Fibroblast of gingiva (primary cell): Measurements from ENCODE around the gene ACAN.

ENCODE experiments used
- DNase-seq: peaks from one replicate; pipeline ENCODE4 v3.0.0-alpha.2; 2011; ENCODE audit warnings: low read depth

ACAN gene

DNA sequence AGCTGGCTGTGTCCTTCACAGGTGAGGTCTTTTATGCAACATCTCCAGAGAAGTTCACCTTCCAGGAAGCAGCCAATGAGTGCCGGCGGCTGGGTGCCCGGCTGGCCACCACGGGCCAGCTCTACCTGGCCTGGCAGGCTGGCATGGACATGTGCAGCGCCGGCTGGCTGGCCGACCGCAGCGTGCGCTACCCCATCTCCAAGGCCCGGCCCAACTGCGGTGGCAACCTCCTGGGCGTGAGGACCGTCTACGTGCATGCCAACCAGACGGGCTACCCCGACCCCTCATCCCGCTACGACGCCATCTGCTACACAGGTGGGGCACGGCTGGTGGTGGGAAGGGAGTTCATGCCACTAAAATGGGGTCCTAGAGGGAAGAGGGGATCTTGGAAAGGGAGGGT lies 40.1 kb downstream of the ACAN start:
- DNase-seq, result no peak

DNA sequence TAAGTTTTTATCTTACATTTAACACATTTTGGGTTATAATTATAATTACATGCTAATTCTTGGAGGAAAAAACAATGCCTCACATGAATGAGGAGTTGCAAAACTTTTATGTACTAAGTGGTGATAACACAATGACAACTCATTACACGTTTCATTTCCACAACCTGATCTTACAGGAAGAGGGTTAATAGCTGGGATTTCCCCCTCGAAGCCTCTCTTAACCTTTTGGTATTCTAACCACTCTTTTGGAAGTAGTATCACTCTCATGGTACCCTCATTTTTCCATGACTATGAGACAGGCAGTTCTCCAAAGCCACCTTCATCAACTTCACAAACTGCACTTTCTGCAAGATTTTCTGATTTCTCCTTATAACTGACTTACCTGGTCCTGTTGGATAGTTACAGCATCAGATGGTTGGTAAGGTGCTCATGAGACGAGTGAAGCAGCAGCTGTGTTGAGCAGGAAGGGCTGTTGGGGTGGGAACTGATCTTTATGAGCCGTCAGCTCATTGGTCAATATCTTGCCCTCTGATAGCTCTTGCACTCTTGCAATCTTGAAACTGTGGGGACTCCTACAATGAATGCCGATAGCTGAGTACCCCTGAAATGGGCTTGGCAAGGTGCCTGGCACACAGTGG lies 41.6 kb downstream of the ACAN start:
- no peak for DNase-seq

DNA sequence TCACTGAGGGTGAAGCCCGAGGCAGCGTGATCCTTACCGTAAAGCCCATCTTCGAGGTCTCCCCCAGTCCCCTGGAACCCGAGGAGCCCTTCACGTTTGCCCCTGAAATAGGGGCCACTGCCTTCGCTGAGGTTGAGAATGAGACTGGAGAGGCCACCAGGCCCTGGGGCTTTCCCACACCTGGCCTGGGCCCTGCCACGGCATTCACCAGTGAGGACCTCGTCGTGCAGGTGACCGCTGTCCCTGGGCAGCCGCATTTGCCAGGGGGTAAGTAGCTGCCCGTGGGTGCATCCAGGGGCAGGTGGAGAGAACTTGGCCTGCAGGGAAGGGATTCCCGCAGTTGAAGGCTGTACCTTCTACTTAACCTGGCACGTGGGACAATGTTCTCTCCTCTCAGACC lies 42.4 kb downstream of the ACAN start:
- DNase-seq, result no peak

DNA sequence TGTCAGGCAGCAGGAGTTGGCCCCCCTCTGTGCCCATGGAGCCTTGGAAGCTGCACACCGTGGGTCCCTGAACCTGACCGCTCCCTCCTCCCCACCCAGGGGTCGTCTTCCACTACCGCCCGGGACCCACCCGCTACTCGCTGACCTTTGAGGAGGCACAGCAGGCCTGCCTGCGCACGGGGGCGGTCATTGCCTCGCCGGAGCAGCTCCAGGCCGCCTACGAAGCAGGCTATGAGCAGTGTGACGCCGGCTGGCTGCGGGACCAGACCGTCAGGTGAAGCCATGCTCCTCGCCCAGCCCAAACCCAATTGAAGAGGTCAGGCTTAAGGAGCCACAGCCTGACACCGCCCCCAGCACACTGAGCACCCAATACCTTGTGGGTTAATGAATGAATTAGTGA lies 43.9 kb downstream of the ACAN start:
- DNase-seq, result no peak

DNA sequence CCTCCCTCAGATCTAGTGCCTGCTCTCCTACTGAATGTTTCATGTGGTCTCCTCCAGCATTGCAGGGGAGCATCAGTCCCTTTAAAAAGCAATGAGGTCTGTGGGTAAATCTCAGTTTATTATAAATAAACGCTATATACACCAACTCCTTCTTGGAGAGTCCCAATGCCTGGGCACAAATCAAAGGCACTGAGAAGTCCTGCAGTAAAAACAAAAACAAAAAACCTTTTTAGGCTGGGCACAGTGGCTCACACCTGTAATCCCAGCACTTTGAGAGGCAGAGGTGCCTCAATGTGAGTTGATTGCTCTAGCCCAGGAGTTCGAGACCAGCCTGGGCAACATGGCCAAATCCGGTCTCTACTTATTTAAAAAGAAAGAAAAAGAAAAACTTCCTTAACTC lies 45.0 kb downstream of the ACAN start:
- DNase-seq, result no peak

DNA sequence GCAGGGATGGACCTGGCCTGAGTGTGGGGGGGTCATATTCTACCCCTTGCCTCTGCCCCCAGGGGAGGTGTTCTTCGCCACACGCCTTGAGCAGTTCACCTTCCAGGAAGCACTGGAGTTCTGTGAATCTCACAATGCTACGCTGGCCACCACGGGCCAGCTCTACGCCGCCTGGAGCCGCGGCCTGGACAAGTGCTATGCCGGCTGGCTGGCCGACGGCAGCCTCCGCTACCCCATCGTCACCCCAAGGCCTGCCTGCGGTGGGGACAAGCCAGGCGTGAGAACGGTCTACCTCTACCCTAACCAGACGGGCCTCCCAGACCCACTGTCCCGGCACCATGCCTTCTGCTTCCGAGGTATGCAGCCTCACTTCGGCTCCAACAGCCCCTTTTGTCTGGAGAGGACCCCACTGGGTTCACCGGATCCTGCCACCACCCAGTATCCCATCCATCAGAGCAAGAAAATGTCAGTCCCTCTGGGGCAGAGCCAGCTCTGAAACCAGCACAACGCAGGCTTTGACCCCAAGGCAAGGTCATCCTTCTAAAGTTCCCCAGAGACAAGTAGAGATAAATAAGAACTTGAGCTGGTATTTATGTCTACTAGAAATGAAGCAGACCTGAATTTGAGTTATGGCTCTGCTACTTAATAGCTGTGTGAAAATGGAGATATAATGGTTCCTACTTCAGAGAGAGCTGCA lies 46.3 kb downstream of the ACAN start:
- DNase-seq, result no peak

DNA sequence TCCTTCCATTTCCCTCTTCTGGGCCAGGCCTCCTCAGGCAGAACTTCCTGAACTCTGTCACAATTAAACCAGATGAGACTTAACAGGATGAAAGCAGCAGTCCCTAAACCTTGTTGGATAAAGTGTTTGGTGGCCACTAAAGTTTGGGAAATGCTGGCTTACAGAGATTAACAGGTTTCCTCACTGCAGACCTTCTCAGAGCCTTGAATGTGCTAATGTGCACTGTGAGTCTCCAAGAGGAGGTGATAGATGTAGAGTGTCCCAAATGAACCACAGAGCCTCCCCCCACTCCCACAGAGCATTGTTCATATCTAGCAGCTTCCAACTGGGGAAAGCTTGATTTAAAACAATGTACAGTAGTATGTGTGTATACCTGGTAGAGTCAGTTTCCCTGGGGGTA lies 49.2 kb downstream of the ACAN start:
- DNase-seq, result no peak

DNA sequence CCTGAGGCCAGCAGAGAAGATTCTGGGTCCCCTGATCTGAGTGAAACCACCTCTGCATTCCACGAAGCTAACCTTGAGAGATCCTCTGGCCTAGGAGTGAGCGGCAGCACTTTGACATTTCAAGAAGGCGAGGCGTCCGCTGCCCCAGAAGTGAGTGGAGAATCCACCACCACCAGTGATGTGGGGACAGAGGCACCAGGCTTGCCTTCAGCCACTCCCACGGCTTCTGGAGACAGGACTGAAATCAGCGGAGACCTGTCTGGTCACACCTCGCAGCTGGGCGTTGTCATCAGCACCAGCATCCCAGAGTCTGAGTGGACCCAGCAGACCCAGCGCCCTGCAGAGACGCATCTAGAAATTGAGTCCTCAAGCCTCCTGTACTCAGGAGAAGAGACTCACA lies 55.7 kb downstream of the ACAN start:
- DNase-seq, result no peak

DNA sequence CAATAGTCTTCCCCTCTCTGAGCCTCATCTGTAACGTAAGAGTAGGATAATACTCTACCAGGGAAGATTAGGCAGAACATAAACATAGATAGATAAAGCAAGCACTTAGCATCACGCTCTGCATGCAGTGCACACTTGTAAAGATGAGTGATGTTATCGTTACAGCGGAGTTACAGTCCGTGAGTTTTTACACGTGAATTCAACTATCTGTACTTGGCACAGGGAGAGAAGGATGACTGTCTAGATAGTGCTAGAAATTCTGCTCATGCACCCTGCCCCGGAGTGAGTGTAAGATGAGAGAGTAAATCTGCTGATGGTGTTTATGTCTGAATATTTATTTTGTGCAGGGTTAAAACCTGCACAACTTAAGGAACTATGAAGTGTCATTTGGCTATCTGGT lies 56.3 kb downstream of the ACAN start:
- DNase-seq, result no peak

DNA sequence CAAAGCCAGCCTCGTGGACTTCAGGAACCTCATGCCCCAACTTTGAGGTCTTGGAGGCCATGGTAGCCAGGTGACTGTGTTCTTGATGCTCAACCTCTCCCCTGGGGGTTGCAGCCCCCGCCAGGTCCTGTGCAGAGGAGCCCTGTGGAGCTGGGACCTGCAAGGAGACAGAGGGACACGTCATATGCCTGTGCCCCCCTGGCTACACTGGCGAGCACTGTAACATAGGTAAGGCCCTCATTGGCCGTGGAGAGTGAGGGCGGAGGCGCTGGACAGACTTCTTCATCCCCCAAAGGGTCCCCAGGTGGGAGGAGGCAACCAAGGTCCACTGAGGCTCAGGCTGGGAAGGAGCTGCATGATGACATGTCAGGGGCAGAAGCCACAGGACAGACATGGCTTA lies 57.0 kb downstream of the ACAN start:
- no peak for DNase-seq

DNA sequence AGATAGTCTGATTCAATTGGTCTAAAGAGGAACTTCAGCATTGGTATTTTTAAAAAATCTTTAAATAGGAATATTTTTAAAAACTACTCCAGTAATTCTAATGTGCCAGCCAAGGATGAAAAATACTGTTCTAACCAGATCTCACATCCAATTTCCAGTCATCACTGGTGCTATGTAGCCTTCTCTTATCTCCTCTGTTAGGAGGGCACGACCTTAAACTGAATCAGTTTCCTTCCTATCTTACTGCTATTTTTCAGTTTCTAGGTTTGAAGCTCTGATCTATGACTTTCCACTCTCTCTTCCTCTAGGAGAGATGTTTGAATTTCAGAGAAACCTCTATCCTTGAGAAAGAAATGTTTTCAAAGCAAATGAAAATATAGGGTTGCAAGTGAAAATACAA lies 60.2 kb downstream of the ACAN start:
- DNase-seq, result no peak

DNA sequence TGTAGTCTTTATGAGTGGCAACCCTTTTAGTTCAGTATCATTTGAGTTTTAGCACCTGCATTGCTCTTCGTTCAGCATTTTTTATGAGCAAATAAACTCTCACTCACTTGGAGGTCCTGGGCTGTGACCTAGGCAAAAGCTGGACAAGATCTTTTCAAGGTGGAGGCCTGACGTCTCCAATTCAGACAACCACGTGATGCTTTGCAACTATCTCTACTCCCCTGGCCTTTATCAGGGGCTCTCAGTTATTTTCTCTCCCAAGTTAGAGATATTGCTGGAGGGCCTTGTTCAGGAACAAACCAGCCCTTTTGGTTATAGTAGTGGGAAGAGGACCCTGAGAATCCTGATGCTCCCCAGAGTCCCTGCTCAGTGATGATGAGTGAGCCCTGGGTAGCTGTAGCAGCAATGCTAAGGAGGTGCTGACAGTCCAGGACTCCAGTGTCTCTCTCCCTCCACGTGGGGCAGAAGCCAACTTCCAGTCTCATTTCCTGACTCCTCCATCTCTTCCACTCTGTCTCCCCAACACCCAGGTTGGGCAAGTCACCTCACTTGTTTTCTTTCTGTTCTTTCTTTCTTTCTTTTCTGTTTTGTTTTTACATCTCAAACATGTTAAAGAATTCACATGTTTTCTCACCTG lies 61.7 kb downstream of the ACAN start:
- no peak for DNase-seq

DNA sequence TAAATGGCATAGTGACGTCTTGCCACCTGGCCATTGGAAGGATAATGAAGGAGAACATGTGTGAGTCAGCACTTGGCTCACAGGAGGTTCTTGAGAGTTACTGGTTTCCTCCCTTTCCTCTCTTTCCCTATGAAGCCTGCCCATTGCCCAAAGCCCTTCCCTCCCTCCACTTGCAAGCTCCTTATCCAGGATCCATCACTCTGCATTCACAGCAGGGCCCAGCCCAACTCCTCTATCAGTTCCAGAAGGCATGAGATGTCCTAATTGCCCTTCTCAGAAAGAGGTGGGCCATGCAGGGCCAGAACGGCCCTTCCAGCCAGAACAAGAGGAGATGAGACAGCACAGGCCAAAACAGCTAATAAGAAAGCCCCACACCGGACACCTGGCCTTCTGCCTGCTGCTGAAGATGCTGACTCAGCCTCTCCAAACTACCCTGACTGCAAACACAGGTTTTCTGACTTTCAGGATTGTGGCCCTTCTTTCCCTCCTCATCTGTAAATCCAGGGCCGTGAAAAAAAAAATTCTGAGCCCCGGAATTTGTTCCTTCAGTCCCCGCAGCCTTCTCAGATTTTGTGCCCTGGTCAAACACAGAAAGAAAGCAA lies 62.4 kb downstream of the ACAN start:
- no peak for DNase-seq

DNA sequence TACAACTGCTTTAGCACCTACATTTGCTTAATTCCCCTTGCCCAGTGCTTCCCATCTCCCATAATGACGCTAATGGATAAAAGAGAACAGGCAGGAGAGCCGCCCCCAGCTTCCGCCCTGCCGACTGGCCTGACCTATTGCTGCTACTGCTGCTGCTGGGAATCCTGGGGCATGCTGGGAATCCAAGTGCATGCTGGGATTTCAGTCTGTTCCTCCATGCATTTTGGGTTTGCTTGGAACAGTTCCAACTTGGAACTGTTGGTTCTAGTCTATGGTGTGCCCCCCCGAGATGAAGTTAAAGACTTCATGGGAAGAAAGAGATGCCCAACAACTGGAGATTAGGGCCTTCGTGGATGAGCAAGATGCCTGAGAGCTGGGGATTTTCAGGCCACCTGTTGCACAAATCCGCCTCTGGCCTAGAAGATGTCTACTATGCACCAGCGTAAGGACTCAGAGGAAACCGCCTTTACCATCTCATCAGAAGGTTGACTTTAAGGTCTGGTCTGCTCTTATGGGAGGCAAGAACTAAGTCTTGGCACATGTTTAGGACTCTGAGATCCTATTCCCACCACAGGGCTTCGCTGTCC lies 63.2 kb downstream of the ACAN start:
- DNase-seq, result no peak

DNA sequence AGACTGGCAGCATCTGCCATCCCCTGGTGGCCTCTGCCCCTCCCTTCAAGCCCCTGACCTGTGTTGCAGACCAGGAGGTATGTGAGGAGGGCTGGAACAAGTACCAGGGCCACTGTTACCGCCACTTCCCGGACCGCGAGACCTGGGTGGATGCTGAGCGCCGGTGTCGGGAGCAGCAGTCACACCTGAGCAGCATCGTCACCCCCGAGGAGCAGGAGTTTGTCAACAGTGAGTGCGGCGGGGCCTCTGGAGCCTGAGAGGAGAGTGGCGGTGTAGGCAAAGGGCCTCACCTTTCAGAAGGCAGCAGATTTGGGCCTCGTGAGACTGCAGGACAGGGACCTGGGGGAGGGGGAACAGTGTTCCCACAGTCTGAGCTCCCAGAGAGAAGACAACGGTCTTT lies 68.1 kb downstream of the ACAN start:
- DNase-seq, result no peak

DNA sequence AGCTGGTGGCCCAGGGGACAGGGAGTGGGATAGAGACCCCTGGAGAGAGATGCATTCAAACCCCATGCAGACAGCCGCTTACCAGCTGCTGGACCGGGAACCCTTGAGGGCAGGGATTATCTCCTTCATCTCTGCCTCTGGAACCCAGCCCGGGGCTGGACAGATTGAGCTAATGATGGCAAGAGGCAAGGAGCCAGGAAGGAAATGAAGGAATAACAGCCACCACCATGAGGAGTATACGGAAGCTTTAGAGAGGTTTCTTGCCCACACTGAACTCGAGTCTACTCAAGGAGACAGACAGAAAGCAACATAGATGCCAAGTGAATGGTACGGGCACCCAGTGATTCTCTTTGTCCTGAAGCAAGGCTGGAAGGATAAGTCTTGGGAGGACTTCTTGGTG lies 68.9 kb downstream of the ACAN start:
- no peak for DNase-seq

DNA sequence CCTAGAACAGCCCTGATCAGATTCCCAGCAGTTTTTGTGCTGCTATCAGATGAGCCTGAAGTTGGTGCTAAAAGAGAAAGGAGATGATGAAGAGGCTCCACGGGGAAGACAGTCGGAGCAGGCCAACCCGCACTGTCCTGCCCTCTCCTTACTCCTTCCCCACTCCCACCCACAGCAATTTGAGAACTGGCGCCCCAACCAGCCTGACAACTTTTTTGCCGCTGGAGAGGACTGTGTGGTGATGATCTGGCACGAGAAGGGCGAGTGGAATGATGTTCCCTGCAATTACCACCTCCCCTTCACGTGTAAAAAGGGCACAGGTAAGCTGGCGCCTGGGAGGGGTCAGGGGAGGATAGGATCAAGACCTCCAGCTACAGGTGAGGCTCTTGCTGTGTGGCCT lies 69.5 kb downstream of the ACAN start:
- DNase-seq, result no peak

DNA sequence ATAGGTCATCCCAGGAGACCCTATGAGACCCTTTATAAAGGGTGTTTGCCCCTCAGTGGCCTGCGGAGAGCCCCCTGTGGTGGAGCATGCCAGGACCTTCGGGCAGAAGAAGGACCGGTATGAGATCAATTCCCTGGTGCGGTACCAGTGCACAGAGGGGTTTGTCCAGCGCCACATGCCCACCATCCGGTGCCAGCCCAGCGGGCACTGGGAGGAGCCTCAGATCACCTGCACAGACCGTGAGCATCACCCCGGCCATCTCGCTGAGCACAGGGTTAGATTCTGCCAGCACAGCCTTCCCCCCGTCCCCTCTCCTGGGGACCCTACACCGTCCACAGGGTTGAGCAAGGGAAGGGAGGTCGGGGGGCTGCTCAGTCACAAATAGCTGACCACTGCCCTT lies 70.5 kb downstream of the ACAN start:
- DNase-seq, result no peak

DNA sequence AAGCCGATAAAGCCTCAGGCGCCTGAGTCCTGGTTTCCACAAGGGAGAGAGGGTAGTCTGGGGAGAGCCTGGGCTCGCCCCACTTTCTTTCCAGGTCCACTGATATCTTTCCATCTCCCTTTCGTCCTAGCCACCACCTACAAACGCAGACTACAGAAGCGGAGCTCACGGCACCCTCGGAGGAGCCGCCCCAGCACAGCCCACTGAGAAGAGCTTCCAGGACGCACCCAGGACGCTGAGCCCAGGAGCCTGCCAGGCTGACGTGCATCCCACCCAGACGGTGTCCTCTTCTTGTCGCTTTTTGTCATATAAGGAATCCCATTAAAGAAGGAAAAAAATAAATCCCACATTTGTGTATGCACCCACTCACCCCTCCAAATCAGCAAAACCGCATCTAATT lies 71.0 kb downstream of the ACAN start:
- DNase-seq, result no peak

DNA sequence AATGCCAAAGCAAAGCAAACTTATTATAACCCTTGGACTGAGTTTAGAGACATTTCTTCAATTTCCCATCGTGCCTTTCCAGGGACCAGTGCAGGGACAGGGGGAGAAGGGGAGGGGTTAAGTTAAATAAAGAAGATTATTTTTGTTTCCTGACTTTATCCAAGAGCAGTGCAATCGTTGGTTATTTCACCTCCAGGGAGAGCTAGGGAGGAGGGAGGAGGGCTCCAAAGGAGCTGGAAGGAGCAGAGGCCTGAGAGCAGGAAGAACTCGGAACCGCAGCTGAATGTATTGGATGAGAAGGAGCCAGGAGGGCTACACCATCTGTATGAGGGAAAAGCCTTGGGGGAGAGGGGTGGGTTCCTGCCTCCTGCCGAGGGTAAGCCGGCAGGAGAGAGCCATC lies 71.4 kb downstream of the ACAN start:
- DNase-seq, result no peak

DNA sequence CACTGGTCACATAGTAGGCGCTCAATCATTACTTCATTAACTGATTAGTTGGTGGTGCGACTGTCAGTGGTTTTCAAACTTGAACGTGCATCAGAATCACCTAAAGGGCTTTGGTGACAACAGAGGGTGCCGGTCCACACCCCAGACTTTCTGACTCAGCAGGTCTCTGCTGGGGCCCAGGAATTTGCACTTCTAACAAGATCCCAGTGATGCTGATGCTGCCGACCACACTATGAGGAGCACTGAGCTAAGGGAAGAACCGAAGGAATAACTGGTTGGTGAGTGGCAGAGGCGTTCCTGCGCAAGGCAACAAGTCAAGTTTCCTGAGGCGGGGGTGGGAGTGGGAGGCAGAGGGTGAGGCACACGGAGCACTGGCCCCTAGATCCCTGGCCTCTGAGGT lies 73.3 kb downstream of the ACAN start:
- no peak for DNase-seq

DNA sequence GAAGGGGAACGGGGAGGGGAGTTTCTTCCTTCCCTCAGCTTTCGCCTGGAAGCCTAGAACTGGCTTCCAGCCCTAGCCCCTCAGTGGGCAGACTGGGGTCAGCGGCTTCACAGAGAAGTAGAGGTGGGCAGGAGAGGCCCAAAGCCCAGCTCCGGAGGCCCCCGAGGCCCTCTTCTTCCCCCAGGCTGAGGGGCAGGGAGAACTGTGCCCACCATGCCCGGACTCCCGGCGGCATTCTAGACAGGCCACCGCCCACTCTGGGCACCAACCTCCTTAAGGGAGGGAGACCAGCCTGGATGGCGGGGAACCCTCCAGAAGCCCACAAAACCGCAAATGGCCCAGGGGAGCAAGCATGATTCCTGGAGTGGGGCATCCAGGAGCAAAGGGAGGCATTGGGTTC lies 74.2 kb downstream of the ACAN start:
- DNase-seq, result no peak

DNA sequence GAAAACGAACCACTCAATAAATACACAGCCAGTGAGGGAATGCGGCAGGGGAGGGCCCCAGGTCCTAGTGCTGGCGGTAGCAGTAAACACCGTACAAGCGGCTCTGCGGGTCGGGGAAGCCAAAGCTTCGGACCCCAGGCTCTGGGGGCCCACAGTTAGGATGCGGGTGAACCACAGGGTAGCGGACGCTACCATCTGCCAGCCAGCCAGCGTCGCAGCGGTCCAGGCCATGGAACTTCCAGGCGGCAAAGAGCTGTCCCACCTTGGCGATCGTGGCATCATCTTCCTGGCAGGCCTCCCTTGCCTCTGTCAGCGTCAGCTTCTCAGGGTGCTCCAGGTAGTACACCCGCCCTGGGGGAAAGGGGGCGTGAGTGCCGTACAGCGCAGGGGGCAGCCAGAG lies 74.7 kb downstream of the ACAN start:
- DNase-seq, result no peak
